ENCODE results near the gene CNNM2.
"Not testable (repeated sequence)": the region's sequence is repeated elsewhere in the genome, so short reads cannot be mapped to it uniquely, and the experiment has no call there.

The CNNM2 gene

DNA sequence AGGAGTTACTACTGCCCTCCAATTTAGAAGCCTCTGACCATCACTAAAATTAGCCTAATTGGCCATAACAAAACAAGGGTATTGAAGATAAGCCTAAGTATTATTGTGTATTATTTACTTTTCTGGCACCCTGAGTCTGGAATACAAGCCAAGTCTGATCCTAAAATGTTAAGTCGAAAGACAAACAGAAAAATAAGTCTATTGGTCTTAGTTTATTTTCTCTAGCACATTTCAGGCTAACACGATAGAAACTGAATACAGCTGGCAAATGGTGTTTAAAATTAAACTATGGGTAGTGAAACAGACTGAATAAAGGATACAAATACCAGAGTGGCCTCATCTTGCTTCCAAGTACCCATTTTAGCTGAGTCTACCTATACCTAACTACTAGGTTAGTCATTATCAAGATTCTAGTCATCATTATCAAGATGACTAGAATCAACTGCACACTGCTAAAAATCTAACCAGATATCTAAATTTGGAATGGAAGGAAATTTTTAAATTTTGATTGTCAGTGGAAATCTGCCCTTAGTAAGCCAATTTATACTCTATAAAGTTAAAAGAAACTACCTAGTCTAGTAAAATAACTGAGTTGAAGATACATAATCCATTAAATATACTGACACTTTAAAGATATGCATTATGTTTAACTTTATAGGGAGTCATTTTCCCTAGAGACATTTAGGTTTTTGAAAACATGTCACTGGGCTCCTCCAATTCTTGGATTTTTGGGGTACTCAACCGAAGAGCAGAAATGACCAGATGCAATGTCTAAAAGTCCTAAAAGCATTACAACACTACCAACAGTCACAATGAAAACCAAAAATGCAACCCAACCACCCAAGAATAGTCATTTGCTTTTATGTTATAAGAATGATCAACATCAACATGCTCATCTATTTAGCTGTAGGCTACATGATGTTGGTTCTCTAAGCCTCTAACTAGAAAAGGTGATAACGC is 194.1 kb downstream of the CNNM2 start:
- no peak for DNase-seq

DNA sequence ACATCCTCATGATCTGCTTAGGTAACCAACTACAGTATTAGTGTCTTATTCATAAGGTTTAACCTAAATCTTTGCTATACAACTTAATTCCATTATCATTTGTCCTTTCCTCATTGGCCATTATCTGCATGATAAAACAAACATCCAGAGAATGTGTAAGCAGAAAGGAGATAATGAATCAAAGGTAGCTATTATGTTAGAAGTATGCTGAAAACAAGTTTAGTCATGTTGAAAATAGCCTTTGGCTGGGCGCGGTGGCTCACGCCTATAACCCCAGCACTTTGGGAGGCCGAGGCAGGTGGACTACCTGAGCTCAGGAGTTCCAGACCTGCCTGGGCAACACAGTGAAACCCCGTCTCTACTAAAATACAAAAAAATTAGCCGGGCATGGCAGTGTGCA is 196.8 kb downstream of the CNNM2 start:
- no peak for DNase-seq

DNA sequence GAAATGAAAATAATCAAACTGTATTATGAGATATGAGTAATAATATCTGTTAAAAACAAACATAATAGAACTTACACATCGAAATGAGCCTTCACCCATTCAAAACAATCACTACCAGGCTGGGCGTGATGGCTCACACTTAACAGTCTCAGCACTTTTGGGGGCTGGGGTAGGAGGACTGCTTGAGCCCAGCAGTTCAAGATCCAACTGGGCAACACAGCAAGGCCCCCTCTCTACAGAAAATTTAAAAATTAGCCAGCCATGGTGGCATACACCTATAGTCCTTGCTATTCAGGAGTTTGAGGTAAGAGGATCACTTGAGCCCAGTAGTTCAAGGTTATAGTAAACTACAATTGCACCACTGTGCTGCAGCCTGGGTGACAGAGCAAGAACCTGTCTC is 199.2 kb downstream of the CNNM2 start:
- DNase-seq = no peak

DNA sequence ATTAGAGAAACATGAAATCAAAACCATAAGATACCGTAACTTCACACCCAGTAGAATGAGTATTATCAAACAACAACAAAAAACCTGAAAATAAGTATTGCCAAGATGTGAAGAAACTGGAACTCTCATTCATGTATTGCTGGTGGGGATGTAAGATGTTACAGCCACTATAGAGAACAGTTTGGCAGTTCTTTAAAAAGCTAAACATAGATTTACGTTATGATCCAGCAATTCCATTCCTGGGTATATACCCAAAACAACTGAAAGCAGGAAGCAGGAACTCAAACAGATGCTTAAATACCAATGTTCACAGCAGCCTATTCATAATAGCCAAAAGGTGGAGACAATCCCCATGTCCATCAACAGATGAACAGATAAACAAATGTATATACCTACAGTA is 202.5 kb downstream of the CNNM2 start:
- DNase-seq = no peak

DNA sequence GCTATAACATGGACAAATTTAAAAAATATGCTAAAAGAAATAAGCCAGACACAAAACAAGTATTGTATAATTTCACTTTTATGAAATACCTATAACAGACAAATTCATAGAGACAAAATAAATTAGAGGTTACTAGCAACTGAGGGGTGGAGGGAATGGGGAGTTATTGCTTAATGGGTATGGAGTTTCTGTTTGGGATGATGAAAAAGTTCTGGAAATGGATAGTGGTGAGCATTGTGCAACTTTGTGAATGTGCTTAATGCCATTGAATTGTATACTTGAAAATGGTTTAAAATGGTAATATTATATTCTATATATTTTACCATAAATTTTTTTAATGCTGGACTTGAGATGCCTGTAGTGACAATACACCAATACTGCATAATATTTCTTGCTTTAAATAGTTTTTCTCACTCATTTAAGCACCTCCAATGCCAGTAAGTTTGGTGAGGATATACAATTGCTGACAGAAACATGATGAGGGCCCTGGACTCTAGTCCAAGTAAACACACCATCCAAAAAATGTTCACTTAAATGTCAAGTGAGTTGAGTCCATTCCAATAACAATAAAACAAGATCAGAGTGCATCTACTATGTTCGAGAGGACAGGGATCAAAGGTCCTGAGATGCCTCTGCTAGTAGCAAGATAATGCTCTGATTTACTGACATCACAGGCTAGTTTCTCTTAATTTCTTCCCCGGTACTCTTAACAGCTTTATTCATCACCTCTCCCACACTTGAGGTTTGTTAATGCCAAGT is 203.1 kb downstream of the CNNM2 start:
- DNase-seq = no peak

DNA sequence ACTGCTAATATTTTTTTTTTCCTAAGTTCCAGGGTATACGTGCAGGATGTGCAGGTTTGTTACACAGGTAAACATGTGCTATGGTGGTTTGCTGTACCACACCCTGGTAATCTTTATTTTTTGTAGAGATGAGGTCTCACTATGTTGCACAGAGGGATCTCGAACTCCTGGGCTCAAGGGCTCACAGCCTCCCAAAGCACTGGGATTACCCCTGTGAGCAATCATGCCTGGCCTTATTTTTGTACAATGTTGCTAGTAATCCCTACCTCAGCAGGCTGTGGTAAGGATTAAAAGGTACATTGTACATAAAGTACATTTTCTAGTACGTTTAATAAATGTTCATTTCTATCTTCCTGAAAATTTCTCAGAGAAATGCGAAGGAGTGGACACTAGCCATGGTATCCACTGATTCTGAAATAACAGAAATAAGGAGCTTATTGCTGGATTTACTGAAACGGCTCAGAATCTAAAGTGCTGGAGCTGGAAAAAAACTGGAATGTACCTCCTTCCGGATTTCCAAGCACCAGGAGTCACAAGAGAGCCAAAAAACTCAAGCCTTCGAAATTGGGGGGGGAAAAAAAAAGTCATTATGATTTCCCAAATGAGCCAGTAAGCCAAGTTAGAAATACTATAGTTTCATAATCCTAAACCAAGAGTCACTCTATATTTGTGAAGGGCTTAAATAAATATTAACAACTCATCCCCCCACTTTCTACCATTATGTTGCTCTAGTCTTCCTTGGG is 205.4 kb downstream of the CNNM2 start:
- DNase-seq = no peak

DNA sequence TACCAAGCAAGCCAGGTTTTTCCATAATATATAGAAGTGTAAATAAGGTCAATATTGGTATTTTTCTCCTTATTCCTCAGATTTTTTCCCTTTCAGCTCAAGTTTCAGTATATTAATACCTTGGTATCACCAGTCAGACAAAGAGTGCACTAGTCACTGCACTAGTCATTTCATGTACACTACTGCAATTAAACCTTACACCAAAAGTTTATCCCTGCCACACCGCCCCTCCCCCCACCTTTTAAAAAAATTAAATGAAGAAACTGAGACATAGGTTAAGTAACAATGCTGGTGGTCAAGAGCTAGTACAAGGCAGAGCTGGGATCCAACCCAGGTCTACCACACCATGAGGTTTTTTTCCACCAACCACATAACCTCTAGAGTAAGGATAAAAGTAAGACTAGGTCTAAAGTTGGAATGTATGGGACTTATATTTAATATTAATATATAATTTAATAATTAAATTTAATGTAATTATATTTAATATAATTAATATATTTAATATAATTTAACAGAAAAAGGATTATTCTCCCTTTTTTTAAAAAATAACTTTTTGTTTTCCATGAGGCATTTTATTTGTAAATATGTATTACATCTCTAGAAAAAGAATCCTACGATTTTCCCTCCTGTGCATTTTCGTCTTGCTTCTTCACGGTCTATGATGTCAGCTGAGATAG is 206.5 kb downstream of the CNNM2 start:
- DNase-seq = no peak

DNA sequence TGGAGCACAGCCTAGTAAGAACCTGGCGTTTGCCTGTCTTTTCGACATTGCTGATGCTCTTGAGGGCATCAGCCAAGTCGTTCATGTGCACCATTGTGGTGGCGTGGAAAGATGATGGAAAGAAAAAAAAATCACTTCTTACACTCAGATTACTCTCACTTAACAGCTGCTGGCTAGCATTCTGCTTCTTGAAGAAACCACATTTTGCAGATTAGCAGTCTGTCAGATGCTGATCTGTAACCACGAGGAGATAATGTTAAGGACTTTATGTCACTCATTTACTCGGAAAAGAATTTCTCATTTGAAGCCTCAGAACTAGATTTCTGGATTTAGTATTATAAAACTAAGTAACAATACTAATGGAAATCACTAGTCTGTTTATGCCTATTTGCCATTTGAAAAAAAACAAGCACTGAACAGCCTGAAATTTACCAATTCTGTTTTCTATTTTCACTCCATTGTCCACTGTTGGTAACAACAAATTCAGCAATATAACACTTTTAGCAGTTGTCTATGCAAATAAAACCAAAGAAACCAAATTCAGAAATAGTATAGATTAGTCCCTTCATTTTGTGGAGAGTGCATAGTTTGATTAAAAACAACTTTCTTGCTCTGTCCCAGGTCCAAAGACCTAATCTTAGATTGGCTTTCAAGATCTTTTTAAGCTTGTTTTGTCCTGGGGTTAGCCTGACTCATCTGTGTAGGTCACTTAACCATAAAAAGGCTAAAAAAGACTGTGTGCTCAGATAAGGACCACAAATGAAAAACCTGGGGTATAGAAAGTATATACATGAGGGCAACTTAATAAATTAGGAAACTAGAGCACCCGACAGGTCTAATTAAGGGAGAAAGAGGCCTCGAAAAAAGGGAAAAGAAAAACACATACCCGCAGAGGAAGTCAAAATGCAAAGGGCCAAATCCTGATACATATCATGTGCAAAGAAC is 207.5 kb downstream of the CNNM2 start:
- no peak for DNase-seq

DNA sequence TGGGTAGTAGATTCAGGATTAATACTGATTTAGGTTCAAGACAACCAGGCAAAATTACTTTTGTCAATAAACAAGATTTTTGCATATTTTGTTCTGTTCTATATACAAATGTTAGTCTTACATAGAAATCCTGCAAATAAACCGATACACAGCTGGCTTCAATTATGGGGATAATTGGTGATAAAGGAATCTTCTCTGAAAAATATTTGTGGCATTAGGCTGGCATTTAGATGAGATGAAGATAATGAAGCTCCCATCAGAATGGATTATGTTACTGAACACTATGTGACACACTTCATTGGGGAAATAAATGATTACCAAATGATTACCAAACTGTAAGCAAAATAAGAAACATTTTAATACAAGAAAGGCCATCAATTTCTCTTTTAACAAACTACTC is 209.1 kb downstream of the CNNM2 start:
- no peak for DNase-seq

DNA sequence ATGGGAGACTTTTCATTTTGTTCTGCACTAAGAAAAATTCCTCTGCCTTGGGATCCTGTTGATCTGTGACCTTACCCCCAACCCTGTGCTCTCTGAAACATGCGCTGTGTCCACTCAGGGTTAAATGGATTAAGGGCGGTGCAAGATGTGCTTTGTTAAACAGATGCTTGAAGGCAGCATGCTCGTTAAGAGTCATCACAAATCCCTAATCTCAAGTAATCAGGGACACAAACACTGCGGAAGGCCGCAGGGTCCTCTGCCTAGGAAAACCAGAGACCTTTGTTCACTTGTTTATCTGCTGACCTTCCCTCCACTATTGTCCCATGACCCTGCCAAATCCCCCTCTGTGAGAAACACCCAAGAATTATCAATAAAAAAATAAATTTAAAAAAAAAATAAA is 212.1 kb downstream of the CNNM2 start:
- not testable (repeated sequence) for DNase-seq

DNA sequence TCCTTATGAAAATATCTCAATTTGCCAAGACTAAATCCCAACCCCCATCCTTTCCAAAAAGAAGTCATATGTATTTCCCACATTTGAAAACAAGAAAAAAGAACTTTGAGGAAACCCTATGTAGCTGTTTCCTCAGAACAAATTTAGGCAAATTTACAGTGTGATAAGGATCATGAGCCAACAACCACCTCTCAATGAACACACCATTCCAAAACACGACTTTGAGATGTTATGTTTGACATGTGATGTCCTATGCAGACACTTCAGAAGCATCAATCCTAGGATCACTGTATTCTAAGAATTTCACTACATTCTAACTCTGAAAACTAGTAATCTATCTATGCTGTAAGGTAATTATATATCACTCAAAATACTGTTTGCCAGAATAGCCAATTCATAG is 212.8 kb downstream of the CNNM2 start:
- DNase-seq = no peak

DNA sequence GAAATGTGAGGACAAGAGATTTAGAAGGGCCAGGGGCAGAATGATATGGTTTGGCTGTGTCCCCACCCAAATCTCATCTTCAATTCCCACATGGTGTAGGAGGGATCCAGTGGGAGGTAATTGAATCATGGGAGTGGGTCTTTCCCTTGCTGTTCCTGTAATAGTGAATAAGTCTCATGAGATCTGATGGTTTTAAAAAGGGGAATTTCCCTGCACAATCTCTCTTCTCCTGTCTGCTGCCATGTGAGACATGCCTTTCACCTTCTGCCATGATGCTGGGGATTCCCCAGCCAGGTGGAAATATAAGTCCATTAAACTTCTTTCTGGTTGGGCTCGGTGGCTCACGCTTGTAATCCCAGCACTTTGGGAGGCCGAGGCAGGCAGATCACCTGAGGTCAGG is 217.1 kb downstream of the CNNM2 start:
- not testable (repeated sequence) for DNase-seq

DNA sequence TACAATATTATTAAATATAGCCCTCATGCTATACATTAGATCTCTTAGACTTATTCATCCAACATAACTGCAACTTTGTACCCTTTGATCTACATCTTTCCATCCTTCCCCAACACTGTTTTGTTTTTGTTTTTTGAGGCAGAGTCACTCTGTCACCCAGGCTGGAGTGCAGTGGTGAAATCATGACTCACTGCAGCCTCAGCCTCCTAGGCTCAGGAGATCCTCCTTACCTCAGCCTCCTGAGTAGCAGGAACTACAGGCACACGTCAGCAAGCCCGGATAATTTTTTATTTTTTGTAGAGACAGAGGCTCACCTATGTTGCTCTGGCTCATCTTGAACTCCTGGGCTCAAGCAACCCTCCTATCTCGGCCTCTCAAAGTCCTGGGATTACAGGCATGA is 221.7 kb downstream of the CNNM2 start:
- DNase-seq = no peak
